ENCODE results near the gene COL26A1. TPM values are rescaled to one million over a fixed set of nuclear protein-coding genes. Genes with fewer than 3 reads are reported as not detected.

The COL26A1 gene
- polyA plus RNA-seq, 3 donors: 28.5 to 35.3 (median 34.3) TPM

- DNase-seq: no peak
Measured at GRCh38 chr7:101563943-101564777, 201.5 kb downstream of the COL26A1 start.

DNA sequence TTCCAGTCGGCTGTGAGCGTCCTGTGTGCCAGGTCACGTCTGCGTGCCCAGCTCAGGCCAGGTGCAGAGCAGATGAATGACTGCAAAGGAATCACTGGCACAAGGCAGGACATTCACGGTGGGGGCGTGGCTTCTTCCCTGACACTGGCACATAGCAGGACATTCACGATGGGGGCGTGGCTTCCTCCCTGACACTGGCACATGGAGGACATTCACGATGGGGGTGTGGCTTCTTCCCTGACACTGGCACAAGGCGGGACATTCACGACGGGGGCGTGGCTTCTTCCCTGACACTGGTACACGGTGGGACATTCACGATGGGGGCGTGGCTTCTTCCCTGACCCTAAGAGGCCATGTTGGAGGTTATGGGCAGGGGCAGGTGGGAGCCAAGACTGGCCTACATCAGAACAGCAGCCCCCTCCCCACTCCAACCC lies 202.1 kb downstream of the COL26A1 start:
- DNase-seq: no peak

DNA sequence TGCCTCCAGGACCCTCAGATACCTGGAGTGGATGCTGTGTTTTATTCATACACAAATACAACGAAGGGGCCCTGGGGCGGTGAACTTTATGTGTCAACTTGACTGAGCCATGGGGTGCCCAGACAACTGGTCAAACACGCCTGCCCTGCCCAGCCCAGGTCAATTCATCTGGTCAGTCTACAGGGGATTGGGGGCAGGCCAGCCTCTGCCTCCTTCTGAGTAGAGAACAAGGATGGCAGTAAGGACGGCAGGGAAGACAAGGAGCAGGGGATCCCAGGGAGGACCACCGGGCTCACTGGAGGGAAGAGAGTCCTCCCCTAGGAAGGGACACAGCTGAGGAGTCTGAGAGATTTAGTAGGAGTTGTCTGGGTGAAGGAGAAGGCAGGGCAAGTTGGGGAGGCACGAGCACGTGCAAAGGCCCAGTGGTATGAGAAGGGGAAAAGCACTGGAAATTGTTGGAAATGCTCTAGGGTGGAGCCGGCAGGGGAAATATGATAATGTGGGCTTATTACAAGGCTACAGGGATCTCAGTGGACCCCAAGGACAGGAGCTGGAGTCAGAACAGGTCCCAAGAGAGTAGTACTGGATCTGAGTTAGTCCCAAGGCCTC lies 203.0 kb downstream of the COL26A1 start:
- no peak for DNase-seq

GRCh38 chr7:101567230-101567629 lies 204.6 kb downstream of the COL26A1 start:
- no peak for DNase-seq

- no peak for DNase-seq
Measured at GRCh38 chr7:101572156-101572555, 209.5 kb downstream of the COL26A1 start.

DNA sequence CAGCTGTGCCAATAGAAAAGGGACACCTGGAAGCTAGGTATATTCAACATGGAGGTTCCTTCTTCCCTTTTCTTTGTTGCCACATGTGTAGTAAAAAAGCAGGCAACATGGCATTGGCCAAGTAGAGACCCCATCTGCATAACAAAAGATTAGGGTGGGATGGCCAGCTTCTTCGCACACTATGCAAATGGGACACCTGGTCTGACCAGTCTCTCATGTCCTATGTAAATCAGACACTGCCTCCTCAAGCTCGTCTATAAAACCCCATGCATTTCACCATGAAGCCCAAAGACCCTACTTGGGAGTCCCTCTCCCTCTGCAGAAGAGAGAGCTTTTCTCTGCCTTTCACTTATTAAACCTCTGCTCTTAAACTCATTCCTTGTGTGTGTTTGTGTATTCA lies 212.5 kb downstream of the COL26A1 start:
- DNase-seq: no peak

GRCh38 chr7:101575721-101576120 lies 213.0 kb downstream of the COL26A1 start:
- no peak for DNase-seq

DNA sequence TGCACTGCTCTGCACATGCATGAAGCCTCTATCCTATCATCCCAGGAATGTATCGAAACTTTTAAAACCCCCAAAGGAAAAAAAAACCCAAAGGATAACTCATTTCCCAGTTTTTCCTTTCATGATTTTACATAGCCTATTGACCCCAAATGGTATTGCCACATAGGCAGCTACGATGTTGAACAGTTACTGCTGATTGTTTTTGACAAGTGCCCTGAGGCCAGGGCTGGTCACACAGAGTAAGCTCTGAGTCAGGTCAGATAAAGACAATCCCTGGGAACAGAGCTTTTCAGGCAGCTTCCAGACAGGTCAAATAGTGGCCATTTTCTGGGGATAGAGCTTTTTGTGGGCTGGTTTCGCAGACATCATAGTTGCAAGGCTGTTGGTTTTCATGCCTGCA lies 214.3 kb downstream of the COL26A1 start:
- DNase-seq: no peak

DNA sequence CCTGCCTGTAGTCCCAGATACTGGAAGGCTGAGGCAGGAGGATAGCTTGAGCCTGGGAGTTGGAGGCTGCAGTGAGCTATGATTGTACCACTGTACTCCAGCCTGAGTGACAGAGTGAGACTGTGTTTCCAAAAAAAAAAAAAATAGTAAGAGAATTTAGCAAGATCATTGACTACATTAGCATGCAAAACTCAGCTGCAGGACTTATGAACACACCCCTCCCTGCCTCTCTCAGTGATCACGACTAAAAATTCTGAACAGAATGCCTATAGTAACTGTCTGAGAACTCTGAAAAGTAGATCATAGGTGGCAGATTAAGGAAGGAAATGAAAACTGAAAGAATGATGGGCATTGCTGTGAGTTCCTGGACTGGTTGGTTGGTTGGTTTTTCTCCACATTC lies 215.9 kb downstream of the COL26A1 start:
- DNase-seq: no peak

GRCh38 chr7:101580596-101580995 lies 217.9 kb downstream of the COL26A1 start:
- no peak for DNase-seq

GRCh38 chr7:101581891-101582290 lies 219.2 kb downstream of the COL26A1 start:
- DNase-seq: no peak

DNA sequence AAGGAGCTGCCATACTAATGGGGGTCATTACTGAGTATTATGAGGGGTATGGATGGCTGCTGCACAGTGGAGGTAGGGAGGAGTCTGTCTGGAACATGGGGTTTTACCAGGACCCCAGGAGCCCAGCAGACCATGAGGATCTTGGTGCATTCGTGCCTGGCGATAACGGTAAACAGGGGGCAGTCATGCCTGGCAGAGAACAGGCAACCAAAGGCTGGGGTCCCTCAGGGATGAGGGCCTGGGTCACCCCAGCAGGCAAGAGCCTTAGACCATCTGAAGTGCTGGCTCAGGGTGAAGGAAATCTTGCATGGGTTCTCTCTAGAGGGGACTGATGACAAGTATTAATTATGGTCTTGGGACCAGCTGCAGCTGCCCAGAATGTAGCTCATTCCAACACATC lies 220.3 kb downstream of the COL26A1 start:
- no peak for DNase-seq

GRCh38 chr7:101586078-101586905 lies 223.6 kb downstream of the COL26A1 start:
- peak; percentile 72 for DNase-seq

GRCh38 chr7:101586906-101587677 lies 224.4 kb downstream of the COL26A1 start:
- DNase-seq: no peak

- no peak for DNase-seq
Measured at GRCh38 chr7:101588131-101588935, 225.7 kb downstream of the COL26A1 start.

GRCh38 chr7:101589052-101589451 lies 226.4 kb downstream of the COL26A1 start:
- no peak for DNase-seq

- no peak for DNase-seq
Measured at GRCh38 chr7:101589976-101590662, 227.4 kb downstream of the COL26A1 start.

- DNase-seq: no peak
Measured at GRCh38 chr7:101590663-101591435, 228.2 kb downstream of the COL26A1 start.

GRCh38 chr7:101591504-101591903 lies 228.8 kb downstream of the COL26A1 start:
- DNase-seq: no peak

Data from renal pelvis (tissue), 4 donors.